GF-D8 (cell line): ENCODE results near the gene PPP1R37.

Source experiments
- DNase-seq: peaks from one replicate; lab custom pipeline; 2025; lab: John Stamatoyannopoulos, UW

PPP1R37 gene

DNA sequence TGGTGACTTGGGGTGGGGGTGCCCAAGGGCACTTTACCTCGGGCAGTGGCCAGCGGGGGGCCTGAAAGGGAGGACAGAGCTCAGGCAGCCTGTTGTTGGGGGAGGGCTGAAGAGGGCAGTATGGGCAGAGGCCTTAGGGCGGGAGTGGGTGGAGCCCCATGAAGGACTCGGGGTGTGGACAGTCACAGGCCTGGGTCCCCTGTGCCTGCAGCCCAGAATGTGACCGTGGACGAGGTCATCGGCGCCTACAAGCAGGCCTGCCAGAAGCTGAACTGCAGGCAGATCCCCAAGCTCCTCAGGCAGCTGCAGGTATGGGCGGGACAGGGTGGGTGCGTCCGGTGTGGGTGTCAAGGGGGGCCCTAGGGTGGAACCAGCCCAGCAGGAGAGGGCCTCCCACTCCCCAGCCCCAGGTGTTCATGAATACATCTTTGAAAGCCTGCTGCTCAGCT is 45.3 kb downstream of the PPP1R37 start:
- DNase-seq = no peak

DNA sequence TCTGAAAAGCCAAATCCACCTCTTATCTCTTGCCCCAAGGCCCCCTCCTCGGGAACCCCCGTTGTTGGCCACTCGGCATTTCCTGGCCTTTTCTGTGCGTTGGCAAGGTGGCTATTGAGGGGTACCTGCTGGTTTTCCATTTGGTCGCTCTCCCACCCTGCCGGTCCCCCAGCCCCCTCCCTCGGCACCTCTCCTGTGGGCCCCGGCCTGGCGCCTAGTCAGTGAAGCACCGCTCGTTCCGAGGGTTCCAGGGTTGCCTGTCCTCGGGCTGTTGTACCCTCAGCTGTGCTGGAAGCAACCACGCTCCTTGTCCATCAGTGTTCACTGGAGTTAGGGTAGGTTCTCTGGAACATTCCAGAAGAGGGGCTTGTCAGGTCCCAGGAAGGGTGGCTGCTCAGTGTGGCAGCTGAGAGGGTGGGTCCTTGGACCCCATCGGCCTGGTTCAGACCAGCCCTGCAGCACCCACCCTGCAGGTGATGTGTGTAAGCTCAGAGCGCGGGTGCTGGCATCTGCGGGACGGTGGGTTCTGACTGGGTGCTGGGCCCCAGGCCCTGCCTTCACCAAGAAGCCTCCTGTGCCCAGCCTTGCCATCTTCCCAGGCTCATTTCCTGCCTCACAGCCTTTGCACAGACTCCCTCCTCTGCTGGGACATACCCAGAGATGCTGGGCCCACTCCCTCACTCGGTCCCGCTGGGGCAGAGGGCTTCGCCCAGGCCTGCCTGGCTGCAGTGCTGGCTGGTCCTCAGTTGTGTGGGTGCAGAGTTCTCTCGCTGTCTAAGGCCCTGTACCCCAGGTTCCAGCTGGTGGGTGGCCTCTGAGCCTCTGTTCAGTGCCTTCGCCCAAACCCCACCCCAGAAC is 46.5 kb downstream of the PPP1R37 start:
- no peak for DNase-seq

DNA sequence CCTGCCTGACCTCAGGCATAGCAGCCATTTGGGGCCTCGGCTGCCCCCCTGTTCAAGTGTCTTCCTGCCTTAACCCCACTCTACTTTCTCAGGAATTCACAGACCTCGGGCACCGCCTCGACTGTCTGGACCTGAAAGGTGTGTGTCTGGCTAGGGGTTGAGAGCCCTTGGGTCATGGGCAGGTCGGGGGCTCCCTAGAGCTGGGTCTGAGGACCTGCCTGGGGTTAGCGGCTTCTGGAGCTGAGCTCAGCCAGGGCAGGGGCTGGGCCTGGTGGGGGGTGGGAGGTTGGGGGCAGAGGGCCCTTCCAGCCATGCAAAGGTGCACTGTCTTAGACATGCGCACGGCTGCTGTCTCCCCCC is 47.1 kb downstream of the PPP1R37 start:
- no peak for DNase-seq

DNA sequence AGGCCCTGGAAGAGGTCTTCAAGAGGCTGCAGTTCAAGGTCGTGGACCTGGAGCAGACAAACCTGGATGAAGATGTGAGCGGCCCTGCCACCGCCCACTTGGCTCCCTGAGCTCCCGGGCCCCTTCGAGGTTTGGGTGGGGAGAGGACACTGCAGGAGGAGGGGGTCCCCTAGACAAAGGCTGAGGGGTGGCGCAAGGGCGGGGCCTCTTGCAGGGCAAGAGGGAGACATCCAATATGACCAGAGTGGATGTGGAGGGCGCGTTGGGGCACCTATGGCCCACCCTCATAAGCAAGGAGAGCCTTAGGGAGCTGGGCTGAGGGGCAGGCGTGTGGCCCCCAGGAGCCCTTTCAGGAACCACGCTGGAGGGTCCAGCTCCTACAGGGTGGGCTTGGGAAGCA is 47.6 kb downstream of the PPP1R37 start:
- no peak for DNase-seq

DNA sequence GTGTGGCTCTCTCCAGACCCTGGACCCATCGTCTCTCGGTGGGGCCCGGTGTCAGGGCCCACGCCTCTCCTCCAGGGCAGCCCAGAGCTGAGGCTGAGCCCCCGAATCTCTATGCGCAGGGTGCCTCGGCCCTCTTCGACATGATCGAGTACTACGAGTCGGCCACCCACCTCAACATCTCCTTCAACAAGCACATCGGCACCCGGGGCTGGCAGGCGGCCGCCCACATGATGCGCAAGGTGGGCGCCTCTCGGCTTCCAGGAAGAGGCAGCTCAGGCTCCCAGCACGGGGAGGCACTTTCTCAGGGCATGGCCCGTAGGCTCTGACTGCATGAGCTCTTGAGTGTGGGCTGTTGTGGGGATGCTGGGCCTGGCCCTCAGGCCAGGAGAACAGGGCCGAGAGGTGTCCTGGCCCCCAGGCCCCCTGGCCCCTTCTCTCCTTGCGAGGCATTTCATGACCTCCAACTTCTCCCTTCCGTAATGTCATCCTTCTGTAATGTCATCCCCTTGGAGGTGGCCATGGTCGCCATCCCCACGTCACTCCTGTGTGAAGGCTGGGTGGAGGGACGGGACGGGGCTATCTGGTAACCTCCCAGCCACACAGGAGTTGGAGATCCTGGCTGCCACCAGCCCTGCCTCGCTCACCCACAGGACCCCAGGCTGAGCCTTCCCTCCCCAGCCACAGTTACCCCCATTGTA is 48.4 kb downstream of the PPP1R37 start:
- DNase-seq = no peak

DNA sequence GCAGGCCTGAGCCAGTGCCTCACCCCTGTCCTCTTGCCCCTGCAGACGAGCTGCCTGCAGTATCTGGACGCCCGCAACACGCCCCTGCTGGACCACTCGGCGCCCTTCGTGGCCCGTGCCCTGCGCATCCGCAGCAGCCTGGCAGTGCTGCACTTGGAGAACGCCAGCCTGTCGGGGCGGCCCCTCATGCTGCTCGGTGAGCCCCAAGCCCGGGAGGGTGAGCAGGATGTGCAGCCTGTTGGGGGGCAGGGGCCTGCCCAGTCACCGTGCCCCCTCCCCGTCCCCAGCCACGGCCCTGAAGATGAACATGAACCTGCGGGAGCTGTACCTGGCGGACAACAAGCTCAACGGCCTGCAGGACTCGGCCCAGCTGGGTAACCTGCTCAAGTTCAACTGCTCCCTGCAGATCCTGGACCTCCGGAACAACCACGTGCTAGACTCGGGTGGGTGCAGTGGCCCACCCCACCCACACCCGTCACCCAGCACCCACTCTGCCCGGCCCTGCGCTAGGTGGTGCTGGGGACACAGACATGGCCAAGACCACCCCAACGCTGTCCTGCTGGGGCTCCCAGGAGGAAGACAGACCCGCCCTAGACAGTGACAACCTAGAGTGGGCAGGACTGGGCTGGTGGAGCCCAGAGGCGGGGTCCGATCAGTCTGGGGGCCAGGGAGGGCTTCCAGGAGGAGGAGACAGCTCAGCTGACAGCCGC is 49.2 kb downstream of the PPP1R37 start:
- no peak for DNase-seq

DNA sequence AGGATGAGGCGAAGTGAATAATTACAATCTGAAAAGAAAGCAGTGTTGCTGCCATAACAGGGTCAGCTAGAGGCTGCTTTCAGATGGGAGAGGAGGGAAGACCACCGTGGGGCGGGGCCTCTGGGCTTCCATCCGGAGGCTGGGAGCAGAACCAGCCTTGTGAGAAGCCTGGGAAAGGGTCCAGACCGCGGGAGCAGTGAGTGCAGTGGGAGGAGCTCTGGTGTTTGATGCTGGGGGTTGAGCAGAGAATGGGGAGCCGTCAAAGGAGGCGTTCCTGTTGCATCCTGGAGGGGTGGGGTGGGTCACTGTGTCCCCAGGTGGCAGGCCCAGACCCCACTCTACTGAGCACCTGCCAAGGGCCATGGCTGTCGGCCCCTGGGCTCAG is 49.7 kb downstream of the PPP1R37 start:
- DNase-seq = no peak

DNA sequence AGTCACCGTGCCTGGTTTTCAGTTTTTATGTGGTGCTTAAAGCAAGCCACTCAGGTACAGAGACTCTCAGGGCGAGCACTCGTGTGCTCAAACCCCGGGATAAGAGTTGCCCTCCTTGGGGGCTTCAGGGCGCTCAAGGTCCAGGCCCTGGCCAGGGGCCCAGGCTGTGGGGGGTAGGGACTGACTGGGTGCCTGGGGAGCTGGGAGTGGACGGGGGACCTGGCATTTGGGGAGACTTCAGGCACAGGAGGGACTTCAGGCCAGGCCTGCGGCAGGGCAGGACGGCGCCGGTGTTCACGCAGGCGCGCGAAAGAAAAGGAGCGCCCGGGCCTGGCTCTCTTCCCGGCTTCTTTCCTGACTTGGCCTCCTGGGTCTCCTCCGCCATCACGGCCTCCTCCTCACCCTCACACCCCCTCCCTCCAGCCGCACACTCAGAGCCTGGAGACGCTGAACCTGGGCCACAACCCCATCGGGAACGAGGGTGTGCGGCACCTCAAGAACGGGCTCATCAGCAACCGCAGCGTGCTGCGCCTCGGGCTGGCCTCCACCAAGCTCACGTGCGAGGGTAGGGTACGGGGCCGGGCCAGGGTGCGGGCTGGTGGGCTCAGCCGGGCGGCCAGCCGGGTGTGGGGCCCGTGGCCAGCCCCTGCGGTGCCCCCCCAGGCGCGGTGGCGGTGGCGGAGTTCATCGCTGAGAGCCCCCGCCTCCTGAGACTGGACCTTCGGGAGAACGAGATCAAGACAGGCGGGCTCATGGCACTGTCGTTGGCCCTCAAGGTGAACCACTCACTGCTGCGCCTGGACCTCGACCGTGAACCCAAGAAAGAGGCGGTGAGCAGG is 51.7 kb downstream of the PPP1R37 start:
- no peak for DNase-seq

DNA sequence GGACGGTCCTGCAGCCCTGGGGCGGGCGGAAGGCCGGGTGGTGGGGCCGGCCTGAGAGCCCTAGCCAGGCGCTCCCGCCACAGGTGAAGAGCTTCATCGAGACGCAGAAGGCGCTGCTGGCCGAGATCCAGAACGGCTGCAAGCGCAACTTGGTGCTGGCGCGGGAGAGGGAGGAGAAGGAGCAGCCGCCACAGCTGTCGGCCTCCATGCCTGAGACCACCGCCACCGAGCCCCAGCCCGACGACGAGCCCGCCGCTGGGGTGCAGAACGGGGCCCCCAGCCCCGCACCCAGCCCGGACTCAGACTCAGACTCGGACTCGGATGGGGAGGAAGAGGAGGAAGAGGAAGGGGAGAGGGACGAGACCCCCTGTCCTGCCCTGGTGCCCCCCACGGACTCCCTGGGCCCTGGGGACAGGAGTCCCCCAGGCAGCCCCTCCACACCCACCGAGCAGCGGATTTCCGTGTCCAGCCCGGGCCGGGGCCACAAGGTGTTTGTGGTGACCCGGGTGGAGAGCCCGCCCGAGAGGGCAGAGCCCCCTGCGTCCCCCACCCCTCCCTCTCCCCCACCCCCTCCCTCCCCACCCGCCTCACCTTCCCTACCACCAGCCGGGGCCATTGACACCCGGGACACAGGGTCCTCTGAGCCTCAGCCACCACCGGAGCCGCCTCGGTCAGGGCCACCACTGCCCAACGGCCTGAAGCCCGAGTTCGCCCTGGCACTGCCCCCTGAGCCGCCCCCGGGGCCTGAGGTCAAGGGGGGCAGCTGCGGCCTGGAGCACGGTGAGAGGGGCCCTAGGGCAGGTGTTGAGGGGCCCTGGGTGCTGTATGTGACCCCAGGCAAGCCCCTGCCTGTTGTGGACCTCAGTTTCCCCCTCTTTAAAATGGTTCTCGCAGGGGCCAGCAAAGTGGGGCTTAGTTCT is 52.6 kb downstream of the PPP1R37 start:
- DNase-seq = no peak

DNA sequence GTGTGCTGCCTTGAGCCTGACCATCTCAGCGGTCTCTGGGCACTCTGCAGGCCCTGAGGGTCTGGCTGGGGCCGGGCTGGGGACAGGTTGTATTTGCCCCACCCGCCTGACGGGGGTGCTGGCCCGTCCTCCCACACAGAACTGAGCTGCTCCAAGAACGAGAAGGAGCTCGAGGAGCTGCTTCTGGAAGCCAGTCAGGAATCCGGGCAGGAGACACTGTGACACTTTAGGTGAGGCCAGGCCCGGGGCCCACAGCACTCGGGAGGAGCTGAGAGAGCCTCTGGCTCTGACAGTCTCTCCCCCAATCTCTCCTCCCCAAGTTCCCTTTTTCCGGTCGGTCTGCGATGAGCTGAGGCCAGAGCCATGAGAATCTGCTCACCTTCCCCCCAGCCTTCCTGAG is 53.3 kb downstream of the PPP1R37 start:
- DNase-seq = no peak

DNA sequence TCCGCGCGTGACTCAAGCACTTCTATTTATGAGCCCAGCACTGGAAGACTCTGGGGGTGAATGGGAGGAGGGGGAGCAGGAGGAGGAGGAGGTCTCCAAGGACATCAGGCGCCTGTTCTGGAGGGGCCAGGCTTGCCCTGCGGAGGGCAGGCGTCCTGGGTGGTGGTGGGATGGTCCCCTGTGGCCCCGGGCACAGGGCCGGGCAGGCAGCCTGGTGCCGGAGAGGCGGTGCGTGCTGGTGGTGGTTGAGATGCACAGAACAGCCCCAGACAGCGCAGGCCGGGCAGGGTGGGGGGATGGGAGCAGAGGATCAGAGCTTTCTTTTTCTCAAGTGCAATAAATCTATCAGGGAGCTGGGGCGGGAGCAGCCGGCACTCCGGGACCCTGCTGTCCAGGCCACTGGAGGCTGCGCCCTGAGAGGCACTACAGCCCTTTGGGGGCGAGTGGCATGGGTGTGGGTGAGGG is 53.8 kb downstream of the PPP1R37 start:
- no peak for DNase-seq

DNA sequence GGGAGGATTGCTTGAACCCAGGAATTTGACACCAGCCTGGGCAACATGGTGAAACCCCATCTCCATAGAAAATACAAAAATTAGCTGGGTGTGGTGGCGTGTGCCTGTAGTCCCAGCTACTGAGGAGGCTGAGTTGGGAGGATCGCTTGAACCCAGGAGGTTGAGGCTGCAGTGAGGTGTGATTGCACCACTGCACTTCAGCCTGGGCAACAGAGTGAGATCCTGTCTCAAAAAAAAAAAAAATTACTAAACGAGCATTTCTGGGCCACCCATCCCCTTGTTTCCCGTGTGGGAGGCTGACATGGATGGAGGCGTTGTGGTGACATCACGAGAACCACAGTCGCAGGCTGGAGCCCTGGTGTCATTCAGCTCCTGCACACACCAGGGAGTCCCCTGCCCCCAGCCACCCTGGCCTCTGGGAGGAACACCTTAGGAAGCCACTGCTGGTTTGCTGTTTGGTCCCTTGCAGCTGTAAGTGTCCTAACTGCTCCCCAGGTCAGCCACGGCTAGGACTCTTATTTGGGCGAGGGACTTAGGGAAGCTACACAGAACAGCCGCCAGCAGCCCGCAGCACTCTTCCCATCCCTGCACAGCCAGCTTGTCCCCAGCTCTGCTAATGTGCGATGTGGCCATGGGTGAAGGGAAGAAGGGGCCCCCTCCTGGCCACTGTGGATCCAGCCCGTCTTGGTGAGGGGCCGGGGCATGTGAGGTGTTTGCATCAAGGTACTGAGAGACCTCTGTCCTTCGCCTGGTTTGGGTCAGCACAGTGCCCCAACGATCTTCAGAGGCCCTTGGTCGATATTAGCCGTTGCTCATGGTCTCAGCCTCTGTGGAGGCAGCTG is 55.1 kb downstream of the PPP1R37 start:
- no peak for DNase-seq

DNA sequence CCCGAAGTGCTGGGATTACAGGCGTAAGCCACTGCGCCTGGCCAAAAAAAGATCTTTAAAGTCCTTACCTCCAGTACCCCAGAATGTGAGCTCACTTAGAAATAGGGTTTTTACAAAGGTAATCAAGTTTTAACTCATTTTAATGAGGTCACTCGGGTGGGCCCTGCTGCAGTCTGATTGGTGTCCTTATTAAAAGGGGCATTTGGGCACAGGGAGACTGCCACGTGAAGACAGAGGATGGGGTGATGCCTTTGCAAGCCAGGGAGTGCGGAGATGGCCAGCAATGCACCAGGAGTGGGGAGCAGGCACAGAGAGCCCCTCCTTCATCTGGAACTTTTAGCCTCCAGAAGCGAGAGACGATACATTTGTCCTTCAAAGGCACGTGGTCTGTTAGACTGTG is 56.1 kb downstream of the PPP1R37 start:
- DNase-seq = no peak

DNA sequence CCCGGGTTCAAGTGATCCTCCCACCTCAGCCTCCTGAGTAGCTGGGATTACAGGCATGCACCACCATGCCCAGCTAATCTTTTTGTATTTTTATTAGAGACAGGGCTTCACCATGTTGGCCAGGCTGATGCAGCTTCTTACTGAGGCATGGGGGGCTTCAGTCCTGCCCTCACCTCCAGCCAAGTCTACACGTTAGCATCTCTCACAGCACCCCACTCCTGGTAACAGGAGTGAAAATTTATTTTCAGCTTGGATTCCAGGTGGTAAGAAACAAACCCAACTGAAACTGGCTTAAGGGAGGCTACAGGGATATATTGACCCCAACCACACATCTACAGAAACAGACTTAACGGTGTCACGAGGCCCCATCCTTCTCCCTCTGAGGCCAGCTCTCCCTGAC is 57.2 kb downstream of the PPP1R37 start:
- DNase-seq = no peak

DNA sequence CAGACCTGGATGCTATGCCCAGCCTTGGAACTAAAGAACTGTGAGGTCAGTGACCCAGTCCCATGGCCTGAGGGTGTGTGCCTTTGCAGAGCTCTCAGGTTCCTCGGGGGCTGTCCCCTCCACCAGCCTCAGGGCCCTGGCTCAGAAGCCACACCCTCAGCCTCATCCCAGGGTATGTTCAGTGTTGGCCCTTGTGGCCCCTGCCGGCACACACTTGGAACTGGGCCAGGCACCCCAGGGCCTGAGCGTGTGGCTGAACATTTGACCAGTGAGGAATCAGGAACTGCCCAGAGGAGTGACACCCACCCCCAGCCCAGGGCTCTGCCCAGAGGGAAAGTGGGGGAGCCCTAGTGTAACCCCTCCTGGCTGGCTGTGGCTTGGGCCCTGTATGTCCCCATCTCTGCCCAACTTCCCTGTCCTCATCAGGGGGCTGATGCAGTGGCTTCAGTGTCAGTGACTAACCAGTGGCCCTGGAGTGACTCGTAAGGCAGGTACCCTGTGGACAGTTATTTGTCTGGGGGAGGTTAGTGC is 57.8 kb downstream of the PPP1R37 start:
- DNase-seq = no peak

DNA sequence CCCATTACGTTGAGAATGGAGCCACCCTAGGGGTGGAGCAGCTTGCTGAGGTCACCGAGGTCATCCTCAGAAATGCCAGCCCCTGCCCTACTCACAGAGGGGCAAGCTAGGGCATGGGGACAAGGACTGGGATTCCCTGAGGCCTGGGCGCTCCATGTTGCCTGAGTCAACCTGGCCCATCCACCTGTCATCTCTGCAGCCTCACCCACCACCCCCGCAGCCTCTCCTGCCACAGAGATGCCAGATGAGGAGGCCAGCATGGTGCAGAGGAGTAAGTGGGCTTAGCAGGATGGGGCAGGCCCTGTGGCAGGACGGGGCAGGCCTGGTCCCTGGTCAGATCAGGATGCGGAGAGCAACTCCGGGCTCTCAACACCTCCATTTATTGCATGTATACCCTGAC is 58.3 kb downstream of the PPP1R37 start:
- DNase-seq = no peak

DNA sequence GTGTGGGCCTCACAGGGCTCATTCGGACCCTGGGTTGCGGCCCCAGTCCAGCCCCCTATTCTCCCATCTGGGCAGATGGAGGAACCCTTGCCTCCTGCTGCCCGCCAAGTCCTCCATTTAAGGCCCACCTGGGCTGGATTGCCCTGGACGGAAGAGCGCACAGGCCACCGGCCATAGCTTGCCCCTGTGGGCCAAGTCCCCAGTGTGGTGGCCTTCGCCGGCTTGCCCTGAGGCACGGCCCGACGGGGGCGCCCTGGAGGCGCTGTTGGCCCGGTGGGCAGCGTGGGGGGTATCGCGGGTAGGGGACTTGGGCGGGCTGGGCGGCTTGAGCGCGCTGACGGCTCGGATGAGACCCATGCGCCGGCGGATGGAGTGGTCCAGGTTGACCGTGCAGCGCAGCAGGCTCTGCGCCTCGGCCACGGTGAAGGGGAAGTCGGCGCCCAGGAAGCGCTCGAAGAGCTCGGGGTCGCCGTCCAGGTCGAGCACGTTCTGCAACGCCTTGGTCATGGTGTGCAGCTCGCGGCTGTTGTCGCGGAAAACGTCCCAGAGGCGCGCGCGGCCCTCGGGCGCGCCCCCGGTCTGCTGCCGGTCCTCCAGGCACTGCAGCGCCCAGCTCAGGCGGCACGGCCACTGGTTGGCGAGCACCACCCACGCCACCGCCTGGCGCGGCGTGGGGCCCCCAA is 59.0 kb downstream of the PPP1R37 start:
- DNase-seq = no peak

DNA sequence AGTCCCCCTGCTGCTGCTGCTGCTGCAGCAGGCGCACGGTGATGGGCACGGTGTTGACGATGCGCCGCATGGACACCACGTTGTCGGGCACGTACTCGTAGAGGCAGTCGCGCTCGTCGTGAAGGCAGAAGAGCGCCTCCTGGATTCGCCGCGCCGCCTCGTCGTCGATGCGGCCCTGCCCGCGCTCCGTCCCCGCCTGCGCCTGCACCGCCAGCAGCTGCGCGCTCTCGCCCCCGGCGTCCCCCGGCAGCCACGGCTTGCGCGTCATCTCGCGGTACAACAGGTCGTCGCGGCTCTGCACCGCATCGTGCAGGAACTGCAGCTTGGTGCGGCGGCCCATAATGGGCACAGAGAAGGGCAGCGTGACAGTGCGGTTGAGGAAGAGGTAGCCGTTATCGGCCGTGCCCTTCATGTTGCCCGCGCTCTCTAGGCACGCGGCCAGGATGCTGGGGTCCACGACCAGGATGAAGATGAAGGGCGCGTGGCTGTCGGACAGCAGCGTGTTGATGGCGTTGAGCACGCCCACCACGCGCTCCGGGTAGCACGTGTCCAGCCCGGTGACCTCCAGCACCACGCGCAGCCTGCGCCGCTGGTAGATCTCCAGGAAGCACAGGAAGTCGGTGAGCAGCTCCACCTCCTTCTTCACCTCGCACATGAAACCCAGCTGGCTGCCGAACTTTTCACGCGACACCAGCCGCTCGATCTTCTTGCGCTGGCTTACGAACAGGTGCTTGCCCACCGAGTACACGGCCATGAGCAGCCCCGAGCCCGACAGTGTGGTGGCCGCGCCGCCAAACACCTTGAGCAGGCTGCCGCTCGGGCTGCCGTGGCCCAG is 59.7 kb downstream of the PPP1R37 start:
- no peak for DNase-seq
